ENCODE results near the gene CCDC88A.
A peak's percentile ranks its signal among the peaks of the same experiment; 100 is the strongest.
"Not testable (repeated sequence)": the region's sequence is repeated elsewhere in the genome, so short reads cannot be mapped to it uniquely, and the experiment has no call there.

Gene CCDC88A

GRCh38 chr2:55391155-55391554 lies 28.5 kb downstream of the CCDC88A start:
- Histone ChIP-seq H3K36me3 (ENCODE audit: control insufficient read depth in 5 of 5, insufficient read depth in 5 of 5, low read length in 5 of 5) (no peaks in the 10 kb centered on the region), H3K9ac (ENCODE audit: low read length in 5 of 5) (no peak overlapping the region), H3K9me3 (ENCODE audit: control insufficient read depth in 5 of 5, low read length in 5 of 5) (peaks cover 0 to 6% (median 0%) of the 10 kb centered on the region in 5 donors), H3K4me1 (ENCODE audit: control insufficient read depth in 5 of 5, insufficient read depth in 5 of 5, low read length in 5 of 5) (no peaks in the 10 kb centered on the region), H3K27me3 (ENCODE audit: control insufficient read depth in 5 of 5, insufficient read depth in 4 of 5, low read length in 5 of 5) (no peaks in the 10 kb centered on the region), H3K27ac (ENCODE audit: low read depth, low read length) (no peak overlapping the region), H3K4me3 (ENCODE audit: low read depth in 1 of 5, low read length in 5 of 5) (no peak overlapping the region)

DNA sequence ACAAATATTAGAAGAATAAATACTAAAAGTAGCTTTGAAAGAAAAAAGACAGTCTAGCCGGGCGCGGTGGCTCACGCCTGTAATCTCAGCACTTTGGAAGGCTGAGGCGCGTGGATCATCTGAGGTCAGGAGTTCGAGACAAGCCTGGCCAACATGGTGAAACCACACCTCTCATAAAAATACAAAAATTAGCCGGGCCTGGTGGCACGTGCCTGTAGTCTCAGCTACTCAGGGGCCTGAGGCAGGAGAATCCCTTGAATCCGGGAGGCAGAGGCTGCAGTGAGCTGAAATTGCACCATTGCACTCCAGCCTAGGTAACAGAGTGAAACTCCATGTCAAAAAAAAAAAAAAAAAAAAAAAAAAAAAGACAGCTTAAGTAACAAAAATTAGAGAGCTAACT lies 34.1 kb downstream of the CCDC88A start:
- not testable (repeated sequence) for H3K4me1 ChIP-seq (ENCODE audit: control insufficient read depth in 5 of 5, insufficient read depth in 5 of 5, low read length in 5 of 5); H3K9ac ChIP-seq (ENCODE audit: low read length in 5 of 5); H3K4me3 ChIP-seq (ENCODE audit: low read depth in 1 of 5, low read length in 5 of 5); H3K36me3 ChIP-seq (ENCODE audit: control insufficient read depth in 5 of 5, insufficient read depth in 5 of 5, low read length in 5 of 5); H3K9me3 ChIP-seq (ENCODE audit: control insufficient read depth in 5 of 5, low read length in 5 of 5); H3K27ac ChIP-seq (ENCODE audit: low read depth, low read length); H3K27me3 ChIP-seq (ENCODE audit: control insufficient read depth in 5 of 5, insufficient read depth in 4 of 5, low read length in 5 of 5)

- Histone ChIP-seq H3K4me3 (ENCODE audit: low read depth in 1 of 5, low read length in 5 of 5) (no peak overlapping the region), H3K4me1 (ENCODE audit: control insufficient read depth in 5 of 5, insufficient read depth in 5 of 5, low read length in 5 of 5) (no peaks in the 10 kb centered on the region), H3K27me3 (ENCODE audit: control insufficient read depth in 5 of 5, insufficient read depth in 4 of 5, low read length in 5 of 5) (no peaks in the 10 kb centered on the region), H3K9me3 (ENCODE audit: control insufficient read depth in 5 of 5, low read length in 5 of 5) (no peaks in the 10 kb centered on the region), H3K36me3 (ENCODE audit: control insufficient read depth in 5 of 5, insufficient read depth in 5 of 5, low read length in 5 of 5) (no peaks in the 10 kb centered on the region), H3K27ac (ENCODE audit: low read depth, low read length) (no peak overlapping the region), H3K9ac (ENCODE audit: low read length in 5 of 5) (no peak overlapping the region)
These were observed 34.9 kb downstream of the CCDC88A start for GRCh38 chr2:55384786-55385185.

DNA sequence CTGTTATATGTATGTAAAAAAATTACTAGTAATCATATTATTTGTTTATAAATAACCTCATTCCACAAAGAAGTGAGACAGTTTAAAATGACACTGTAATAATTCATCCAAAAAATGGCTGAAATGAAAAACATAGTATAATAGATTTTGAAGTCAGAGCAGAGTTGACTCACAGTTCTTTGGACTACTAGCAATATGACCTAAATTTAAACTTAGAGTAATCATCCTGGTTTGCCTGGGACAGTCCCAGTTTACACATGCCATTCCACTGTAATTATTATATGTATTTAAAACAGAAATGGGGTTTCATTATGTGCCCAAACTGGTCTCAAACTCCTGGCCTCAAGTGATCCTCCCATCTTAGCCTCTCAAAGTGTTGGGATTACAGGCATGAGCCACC lies 48.3 kb downstream of the CCDC88A start:
- Histone ChIP-seq H3K9ac (ENCODE audit: low read length in 5 of 5) (no peak overlapping the region), H3K36me3 (ENCODE audit: control insufficient read depth in 5 of 5, insufficient read depth in 5 of 5, low read length in 5 of 5) (peaks cover 0 to 8% (median 0%) of the 10 kb centered on the region in 5 donors), H3K4me3 (ENCODE audit: low read depth in 1 of 5, low read length in 5 of 5) (no peak overlapping the region), H3K4me1 (ENCODE audit: control insufficient read depth in 5 of 5, insufficient read depth in 5 of 5, low read length in 5 of 5) (no peaks in the 10 kb centered on the region), H3K27me3 (ENCODE audit: control insufficient read depth in 5 of 5, insufficient read depth in 4 of 5, low read length in 5 of 5) (no peaks in the 10 kb centered on the region), H3K9me3 (ENCODE audit: control insufficient read depth in 5 of 5, low read length in 5 of 5) (no peaks in the 10 kb centered on the region), H3K27ac (ENCODE audit: low read depth, low read length) (no peak overlapping the region)

GRCh38 chr2:55370208-55370607 lies 49.4 kb downstream of the CCDC88A start:
- Histone ChIP-seq H3K27ac (ENCODE audit: low read depth, low read length) (no peak overlapping the region), H3K4me1 (ENCODE audit: control insufficient read depth in 5 of 5, insufficient read depth in 5 of 5, low read length in 5 of 5) (no peaks in the 10 kb centered on the region), H3K4me3 (ENCODE audit: low read depth in 1 of 5, low read length in 5 of 5) (no peak overlapping the region), H3K36me3 (ENCODE audit: control insufficient read depth in 5 of 5, insufficient read depth in 5 of 5, low read length in 5 of 5) (peaks cover 0 to 8% (median 0%) of the 10 kb centered on the region in 5 donors), H3K9me3 (ENCODE audit: control insufficient read depth in 5 of 5, low read length in 5 of 5) (no peaks in the 10 kb centered on the region), H3K9ac (ENCODE audit: low read length in 5 of 5) (no peak overlapping the region), H3K27me3 (ENCODE audit: control insufficient read depth in 5 of 5, insufficient read depth in 4 of 5, low read length in 5 of 5) (no peaks in the 10 kb centered on the region)

GRCh38 chr2:55365303-55365702 lies 54.4 kb downstream of the CCDC88A start:
- H3K36me3 ChIP-seq (ENCODE audit: control insufficient read depth in 5 of 5, insufficient read depth in 5 of 5, low read length in 5 of 5), result no peaks in the 10 kb centered on the region
- no peak overlapping the region for H3K9ac ChIP-seq (ENCODE audit: low read length in 5 of 5)
- peak overlapping the region; percentile 1 for H3K27ac ChIP-seq (ENCODE audit: low read depth, low read length)
- peaks cover 0 to 12% (median 6%) of the 10 kb centered on the region in 5 donors for H3K4me1 ChIP-seq (ENCODE audit: control insufficient read depth in 5 of 5, insufficient read depth in 5 of 5, low read length in 5 of 5)
- no peaks in the 10 kb centered on the region for H3K27me3 ChIP-seq (ENCODE audit: control insufficient read depth in 5 of 5, insufficient read depth in 4 of 5, low read length in 5 of 5)
- H3K9me3 ChIP-seq (ENCODE audit: control insufficient read depth in 5 of 5, low read length in 5 of 5), result no peaks in the 10 kb centered on the region
- no peak overlapping the region for H3K4me3 ChIP-seq (ENCODE audit: low read depth in 1 of 5, low read length in 5 of 5)

- Histone ChIP-seq H3K27me3 (ENCODE audit: control insufficient read depth in 5 of 5, insufficient read depth in 4 of 5, low read length in 5 of 5) (no peaks in the 10 kb centered on the region), H3K36me3 (ENCODE audit: control insufficient read depth in 5 of 5, insufficient read depth in 5 of 5, low read length in 5 of 5) (no peaks in the 10 kb centered on the region), H3K4me3 (ENCODE audit: low read depth in 1 of 5, low read length in 5 of 5) (no peak overlapping the region), H3K27ac (ENCODE audit: low read depth, low read length) (no peak overlapping the region), H3K9me3 (ENCODE audit: control insufficient read depth in 5 of 5, low read length in 5 of 5) (no peaks in the 10 kb centered on the region), H3K9ac (ENCODE audit: low read length in 5 of 5) (no peak overlapping the region), H3K4me1 (ENCODE audit: control insufficient read depth in 5 of 5, insufficient read depth in 5 of 5, low read length in 5 of 5) (peaks cover 0 to 12% (median 6%) of the 10 kb centered on the region in 5 donors)
These were observed 55.2 kb downstream of the CCDC88A start for GRCh38 chr2:55364189-55365055.

DNA sequence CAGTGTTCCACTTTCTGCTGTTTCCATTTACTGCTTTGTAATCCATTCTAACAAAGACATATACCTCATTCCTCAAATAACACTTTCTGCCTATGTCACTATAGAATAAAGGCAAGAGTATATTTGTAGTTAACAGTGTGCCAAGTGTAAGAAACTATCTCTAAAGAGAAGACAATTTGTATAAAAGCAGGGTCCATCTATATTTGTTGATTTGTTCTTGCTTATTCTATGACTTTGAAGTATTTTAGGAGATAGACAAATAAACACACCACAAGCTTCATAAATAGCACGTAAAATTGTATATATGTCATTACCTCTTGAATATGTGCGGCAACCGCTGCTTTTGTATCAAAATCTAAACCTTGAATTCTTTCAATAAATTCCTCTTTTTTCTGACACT lies 56.0 kb downstream of the CCDC88A start:
- H3K9ac ChIP-seq (ENCODE audit: low read length in 5 of 5), result no peak overlapping the region
- no peak overlapping the region for H3K27ac ChIP-seq (ENCODE audit: low read depth, low read length)
- H3K27me3 ChIP-seq (ENCODE audit: control insufficient read depth in 5 of 5, insufficient read depth in 4 of 5, low read length in 5 of 5), result no peaks in the 10 kb centered on the region
- no peak overlapping the region for H3K4me3 ChIP-seq (ENCODE audit: low read depth in 1 of 5, low read length in 5 of 5)
- H3K4me1 ChIP-seq (ENCODE audit: control insufficient read depth in 5 of 5, insufficient read depth in 5 of 5, low read length in 5 of 5), result peaks cover 0 to 12% (median 6%) of the 10 kb centered on the region in 5 donors
- no peaks in the 10 kb centered on the region for H3K9me3 ChIP-seq (ENCODE audit: control insufficient read depth in 5 of 5, low read length in 5 of 5)
- no peaks in the 10 kb centered on the region for H3K36me3 ChIP-seq (ENCODE audit: control insufficient read depth in 5 of 5, insufficient read depth in 5 of 5, low read length in 5 of 5)

DNA sequence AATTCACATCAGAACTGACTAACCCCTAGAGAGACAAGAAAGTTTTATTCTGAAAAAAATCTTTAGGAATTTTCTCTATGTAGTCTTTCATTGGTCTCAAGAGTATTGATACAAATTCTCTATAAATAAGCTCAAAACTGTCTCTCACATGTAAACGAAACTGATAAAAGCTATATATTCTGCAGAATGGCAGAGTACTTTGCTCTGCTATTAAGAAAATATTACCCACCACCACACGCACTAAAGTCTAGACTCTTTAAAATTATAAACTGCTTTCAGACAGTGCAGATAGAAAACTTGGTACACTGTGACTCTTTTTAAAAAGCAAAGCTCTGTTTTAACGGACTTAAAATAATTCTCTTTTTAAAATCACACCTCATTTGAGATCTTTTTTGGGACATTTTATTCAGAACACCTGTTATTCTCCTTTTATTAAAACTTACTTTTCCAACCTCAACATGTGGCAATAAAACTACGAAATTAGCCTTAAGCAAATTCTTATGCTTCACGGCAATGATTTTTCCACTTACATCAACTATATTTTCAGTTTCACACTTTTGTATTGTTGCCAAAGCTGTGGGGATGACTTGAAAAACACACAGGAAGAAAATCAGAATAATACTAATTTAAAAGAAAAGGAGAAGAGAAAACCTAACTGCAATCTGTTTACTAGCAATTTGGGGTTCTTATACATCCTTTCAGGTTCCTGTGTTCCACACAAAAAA lies 58.0 kb downstream of the CCDC88A start:
- Histone ChIP-seq H3K9me3 (ENCODE audit: control insufficient read depth in 5 of 5, low read length in 5 of 5) (no peaks in the 10 kb centered on the region), H3K27ac (ENCODE audit: low read depth, low read length) (no peak overlapping the region), H3K27me3 (ENCODE audit: control insufficient read depth in 5 of 5, insufficient read depth in 4 of 5, low read length in 5 of 5) (no peaks in the 10 kb centered on the region), H3K9ac (ENCODE audit: low read length in 5 of 5) (no peak overlapping the region), H3K4me1 (ENCODE audit: control insufficient read depth in 5 of 5, insufficient read depth in 5 of 5, low read length in 5 of 5) (peaks cover 0 to 19% (median 8%) of the 10 kb centered on the region in 5 donors), H3K4me3 (ENCODE audit: low read depth in 1 of 5, low read length in 5 of 5) (no peak overlapping the region), H3K36me3 (ENCODE audit: control insufficient read depth in 5 of 5, insufficient read depth in 5 of 5, low read length in 5 of 5) (no peaks in the 10 kb centered on the region)

DNA sequence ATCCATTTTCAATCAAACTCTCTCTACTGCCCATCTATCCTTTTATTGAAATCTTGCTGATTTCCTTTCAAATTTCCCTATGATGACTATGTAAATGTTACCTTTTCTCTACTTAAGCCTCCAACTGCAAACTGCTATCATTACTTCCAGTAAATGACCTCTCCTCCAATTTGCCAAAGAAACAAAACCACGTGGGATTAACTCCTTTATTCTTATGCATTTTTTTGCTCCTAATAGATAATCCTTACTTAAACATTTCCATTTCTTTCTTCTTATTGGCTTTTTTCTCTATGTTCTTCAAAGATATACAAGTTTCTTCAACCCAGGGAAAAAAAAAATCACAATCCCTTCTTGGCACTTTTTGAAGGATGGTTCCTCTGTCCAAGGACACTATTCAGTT lies 61.2 kb downstream of the CCDC88A start:
- H3K36me3 ChIP-seq (ENCODE audit: control insufficient read depth in 5 of 5, insufficient read depth in 5 of 5, low read length in 5 of 5), result peaks cover 6 to 10% (median 7%) of the 10 kb centered on the region in 5 donors
- H3K9ac ChIP-seq (ENCODE audit: low read length in 5 of 5), result no peak overlapping the region
- no peaks in the 10 kb centered on the region for H3K27me3 ChIP-seq (ENCODE audit: control insufficient read depth in 5 of 5, insufficient read depth in 4 of 5, low read length in 5 of 5)
- H3K4me1 ChIP-seq (ENCODE audit: control insufficient read depth in 5 of 5, insufficient read depth in 5 of 5, low read length in 5 of 5), result peaks cover 0 to 9% (median 3%) of the 10 kb centered on the region in 5 donors
- no peak overlapping the region for H3K27ac ChIP-seq (ENCODE audit: low read depth, low read length)
- H3K9me3 ChIP-seq (ENCODE audit: control insufficient read depth in 5 of 5, low read length in 5 of 5), result no peaks in the 10 kb centered on the region
- H3K4me3 ChIP-seq (ENCODE audit: low read depth in 1 of 5, low read length in 5 of 5), result no peak overlapping the region
